HG02970 (cell line): Measurements from ENCODE around the gene TNRC6B.

Experiments used
- ATAC-seq: cut with Tn5 transposase; IDR thresholded peaks from one replicate; pipeline ENCODE4 v1.9.1; 2021; ENCODE audit warnings: mild to moderate bottlenecking, moderate library complexity, moderate number of reproducible peaks; ENCODE audit not compliant: unreplicated experiment, low FRiP score

TNRC6B gene

DNA sequence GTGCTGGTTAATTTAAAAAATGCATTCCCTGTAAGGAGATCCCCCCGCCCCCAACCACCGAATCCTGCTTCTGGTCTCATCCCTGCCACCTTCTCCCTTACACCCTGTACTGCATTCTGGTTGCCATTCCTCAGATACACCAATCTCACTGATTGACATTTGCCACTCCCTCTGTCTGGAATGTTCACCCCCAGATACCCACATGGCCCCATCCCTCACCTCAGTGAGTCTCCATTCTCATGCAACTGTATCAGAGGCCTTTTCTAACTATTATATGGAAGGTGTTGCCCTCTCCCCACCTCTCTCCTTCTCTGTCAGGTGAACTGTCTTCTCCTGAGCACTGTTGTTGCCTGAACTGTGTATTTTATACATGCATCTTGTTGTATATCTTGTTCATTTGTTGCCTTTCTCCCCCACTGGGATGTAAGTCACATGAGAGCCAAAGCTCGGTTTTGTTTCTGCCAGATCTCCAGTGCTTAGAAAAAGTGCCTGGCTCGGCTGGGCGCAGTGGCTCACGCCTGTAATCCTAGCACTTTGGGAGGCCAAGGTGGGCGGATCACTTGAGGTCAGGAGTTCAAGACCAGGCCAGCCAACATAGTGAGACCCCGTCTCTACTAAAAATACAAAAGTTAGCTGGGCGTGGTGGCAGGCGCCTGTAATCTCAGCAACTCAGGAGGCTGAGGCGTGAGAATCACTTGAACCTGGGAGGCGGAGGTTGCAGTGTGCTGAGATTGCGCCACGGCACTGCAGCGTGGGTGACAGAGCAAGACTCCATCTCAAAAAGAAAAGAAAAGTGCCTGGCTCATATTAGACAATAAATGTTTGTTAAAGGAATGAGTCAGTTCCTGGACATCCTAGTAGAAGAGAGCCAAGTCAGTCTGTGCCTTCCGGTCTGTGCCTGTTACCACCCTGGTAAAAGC, 61.0 kb downstream of the TNRC6B start:
- ATAC-seq: no peak

DNA sequence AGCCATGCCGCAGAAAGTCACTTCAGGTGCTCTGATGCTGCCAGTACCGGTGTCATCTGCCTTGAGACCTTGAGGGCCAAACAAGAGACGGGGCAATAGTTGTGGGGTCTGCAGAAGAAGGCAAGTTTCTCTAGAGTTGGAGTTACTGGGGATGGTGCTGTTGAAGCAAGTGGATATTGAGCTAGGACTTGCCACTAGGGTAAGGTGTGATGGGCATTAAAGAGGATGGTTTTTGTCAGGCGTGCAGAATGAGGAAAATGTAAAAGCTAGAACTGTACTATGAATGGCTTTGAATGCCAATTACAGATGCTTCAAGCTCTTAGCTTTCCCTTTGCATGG, 61.6 kb downstream of the TNRC6B start:
- ATAC-seq: no peak

DNA sequence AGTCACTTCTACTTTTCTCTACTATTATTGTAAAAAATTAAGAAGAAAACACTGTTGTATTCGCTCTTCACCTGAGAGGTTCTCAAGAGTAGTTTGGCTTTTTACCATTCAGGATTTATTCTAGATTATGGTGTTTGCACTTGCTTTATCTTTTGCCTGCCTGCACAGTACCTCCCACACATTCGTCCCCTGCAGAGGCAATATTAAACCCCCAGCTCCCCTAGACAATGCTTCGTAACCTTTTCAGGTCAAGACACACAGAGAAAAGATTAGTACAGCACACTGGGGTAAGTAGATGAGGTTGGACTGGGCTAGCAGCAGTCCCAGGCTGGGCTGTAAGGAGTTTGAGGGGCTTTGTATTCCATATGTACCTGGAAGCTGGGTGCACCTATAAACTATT, 62.4 kb downstream of the TNRC6B start:
- no peak for ATAC-seq

DNA sequence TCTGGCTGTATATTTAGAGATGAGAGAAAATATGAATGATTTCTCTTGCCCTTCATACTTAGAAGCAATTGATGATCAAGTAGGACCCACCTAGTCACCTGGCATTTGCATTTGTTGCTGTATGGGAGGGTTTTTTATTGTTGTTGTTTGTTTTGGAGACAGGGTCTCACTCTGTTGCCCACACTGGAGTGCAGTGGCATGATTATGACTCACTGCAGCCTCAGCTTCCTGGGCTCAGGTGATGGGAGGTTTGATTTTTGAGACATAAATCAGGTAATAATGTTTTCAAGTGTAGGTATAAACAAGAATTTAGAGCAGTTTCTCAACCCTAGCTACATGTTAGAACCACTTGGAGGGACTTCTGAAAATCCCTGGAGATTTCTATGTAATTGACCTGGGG, 63.0 kb downstream of the TNRC6B start:
- no peak for ATAC-seq

DNA sequence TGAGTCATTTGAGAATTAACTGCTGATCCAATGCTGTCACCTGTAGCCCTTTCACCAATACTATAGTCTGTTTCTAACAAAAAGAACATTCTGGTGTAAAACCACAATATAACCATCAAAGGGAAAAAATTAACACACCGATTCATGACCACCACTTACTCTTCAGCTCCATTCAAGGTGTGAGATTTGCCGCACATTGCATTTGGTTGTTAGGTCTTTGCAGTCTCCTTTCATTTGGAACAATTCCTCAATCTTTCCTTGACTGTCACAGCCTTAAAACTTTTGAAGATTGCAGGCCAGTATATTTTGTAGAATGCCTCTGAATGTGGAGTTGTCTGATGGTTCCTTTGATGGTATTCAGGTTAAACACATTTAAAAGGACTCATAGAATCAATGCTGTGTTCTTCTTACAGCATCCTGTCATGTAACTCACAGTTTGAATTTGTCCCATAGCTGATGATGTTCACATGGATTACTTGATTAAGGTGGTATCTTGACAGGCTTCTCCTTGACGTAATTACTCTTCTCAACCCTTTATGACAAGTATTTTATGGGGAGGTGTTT, 63.6 kb downstream of the TNRC6B start:
- ATAC-seq: no peak

GRCh38 chr22:40243891-40244290, 66.2 kb downstream of the TNRC6B start:
- no peak for ATAC-seq

GRCh38 chr22:40244586-40244985, 66.9 kb downstream of the TNRC6B start:
- ATAC-seq: no peak

DNA sequence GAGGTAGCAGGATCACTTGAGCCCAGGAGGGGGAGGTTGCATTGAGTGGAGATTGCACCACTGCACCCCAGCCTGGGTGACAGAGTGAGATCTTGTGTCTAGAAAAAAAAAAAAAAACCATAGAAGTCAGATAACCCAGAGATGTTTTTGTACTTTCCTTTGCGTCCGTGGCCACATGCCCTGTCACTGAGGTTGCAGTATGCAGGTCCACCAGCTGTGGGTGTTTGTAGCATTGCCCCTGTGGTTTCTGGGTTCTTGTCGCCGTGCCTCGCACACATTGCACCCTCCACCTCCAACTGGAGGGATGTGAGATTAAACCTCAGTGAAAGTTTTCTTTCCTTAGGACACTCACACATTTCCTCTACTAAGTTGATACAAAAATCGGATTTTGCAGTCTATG, 70.3 kb downstream of the TNRC6B start:
- ATAC-seq: no peak

DNA sequence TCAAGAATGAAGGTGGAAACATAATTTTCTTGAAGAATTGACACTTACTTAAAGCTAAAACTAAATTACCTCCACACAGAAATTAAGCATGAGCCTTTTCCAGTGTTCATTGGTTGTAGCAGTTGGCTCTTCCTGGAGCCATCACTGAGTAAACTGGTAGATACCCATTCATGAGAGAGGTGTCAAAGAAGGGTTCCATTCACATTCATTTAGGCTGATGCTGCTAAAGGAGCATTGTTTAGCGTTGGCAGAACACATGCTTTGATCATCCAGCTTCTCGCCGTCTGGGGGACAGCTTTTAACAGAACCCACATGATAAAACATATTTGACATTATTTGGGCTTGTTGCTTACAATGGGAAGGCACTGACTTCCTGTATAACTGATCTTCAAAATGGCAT, 71.6 kb downstream of the TNRC6B start:
- ATAC-seq: no peak

GRCh38 chr22:40250608-40251007, 72.9 kb downstream of the TNRC6B start:
- no peak for ATAC-seq

- ATAC-seq: no peak
Observed at GRCh38 chr22:40251106-40251505, 73.4 kb downstream of the TNRC6B start.

GRCh38 chr22:40252146-40252545, 74.4 kb downstream of the TNRC6B start:
- no peak for ATAC-seq

DNA sequence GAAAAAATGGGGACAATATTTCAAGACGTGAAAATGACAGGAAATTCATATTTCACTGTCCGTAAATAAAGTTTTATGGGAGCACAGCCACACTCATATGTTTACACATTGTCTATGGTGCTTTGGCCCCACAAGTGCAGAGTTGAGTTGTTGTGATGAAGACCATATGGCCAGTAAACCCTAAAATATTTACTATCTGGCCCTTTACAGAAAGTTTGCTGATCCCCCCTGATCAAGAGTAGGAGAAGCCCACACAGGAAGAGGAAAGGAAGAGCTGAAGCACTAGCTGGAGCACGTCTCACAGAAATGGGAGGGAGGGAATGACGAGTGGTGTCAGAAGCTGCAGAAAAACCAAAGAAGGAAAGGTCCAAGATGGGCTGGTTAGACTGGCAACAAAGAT, 78.8 kb downstream of the TNRC6B start:
- ATAC-seq: no peak

GRCh38 chr22:40258017-40258416, 80.3 kb downstream of the TNRC6B start:
- no peak for ATAC-seq

GRCh38 chr22:40258501-40258915, 80.8 kb downstream of the TNRC6B start:
- no peak for ATAC-seq

- no peak for ATAC-seq
Observed at GRCh38 chr22:40261783-40262182, 84.1 kb downstream of the TNRC6B start.

GRCh38 chr22:40263191-40263590, 85.5 kb downstream of the TNRC6B start:
- no peak for ATAC-seq

GRCh38 chr22:40265783-40266182, 88.1 kb downstream of the TNRC6B start:
- no peak for ATAC-seq

- no peak for ATAC-seq
Observed at GRCh38 chr22:40270031-40270430, 92.3 kb downstream of the TNRC6B start.

DNA sequence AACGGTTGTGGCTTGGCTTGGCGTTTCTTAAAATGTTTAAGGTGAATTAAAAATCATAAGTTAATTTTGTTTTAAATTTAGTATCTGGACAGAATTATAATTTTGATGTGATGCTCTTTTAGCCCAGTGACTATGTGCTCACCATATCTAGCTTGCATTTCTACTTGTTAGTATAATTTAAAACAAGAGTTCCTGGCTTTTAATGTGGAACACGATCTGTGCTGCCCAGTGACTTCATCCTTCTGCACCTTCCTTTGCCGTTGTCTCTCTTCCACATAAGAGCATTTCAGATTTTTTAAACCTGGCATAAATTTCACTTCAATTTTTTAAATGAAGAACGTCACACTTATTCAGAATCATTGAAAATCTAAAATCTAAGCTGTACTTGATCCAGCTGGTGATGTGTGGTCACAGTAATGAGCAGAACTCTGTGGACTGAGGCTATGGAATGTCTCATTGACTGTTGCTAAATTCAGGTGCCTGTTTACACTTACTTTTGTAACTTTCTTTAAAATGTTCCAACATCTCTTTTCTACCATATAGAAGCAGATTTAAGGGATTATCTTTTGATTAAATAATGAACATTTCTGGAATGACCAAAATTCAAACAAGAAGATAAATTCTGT, 93.1 kb downstream of the TNRC6B start:
- no peak for ATAC-seq

GRCh38 chr22:40271440-40271839, 93.7 kb downstream of the TNRC6B start:
- ATAC-seq: no peak

- ATAC-seq: no peak
Observed at GRCh38 chr22:40273319-40273718, 95.6 kb downstream of the TNRC6B start.
